GM19043 (cell line): ENCODE results near the gene AKAP13.
A peak's percentile ranks its signal among the peaks of the same experiment; 100 is the strongest.

Experiments
- ATAC-seq: cut with Tn5 transposase; IDR thresholded peaks from one replicate; pipeline ENCODE4 v1.9.1; 2021; ENCODE audit warnings: low read depth; ENCODE audit not compliant: unreplicated experiment

The AKAP13 gene

GRCh38 chr15:85607141-85607806 lies 226.9 kb downstream of the AKAP13 start:
- no peak for ATAC-seq

GRCh38 chr15:85607842-85608241 lies 227.4 kb downstream of the AKAP13 start:
- no peak for ATAC-seq

GRCh38 chr15:85609492-85609891 lies 229.1 kb downstream of the AKAP13 start:
- ATAC-seq: no peak

- no peak for ATAC-seq
Observed at GRCh38 chr15:85611361-85611760, 231.0 kb downstream of the AKAP13 start.

GRCh38 chr15:85614059-85614458 lies 233.7 kb downstream of the AKAP13 start:
- ATAC-seq: no peak

GRCh38 chr15:85615930-85616329 lies 235.5 kb downstream of the AKAP13 start:
- ATAC-seq: peak; percentile 48

GRCh38 chr15:85616549-85617110 lies 236.2 kb downstream of the AKAP13 start:
- no peak for ATAC-seq

GRCh38 chr15:85618228-85618505 lies 237.8 kb downstream of the AKAP13 start:
- no peak for ATAC-seq

- ATAC-seq: no peak
Observed at GRCh38 chr15:85618956-85619491, 238.6 kb downstream of the AKAP13 start.

GRCh38 chr15:85619992-85620689 lies 239.7 kb downstream of the AKAP13 start:
- no peak for ATAC-seq

- ATAC-seq: no peak
Observed at GRCh38 chr15:85620690-85621049, 240.3 kb downstream of the AKAP13 start.

- no peak for ATAC-seq
Observed at GRCh38 chr15:85621094-85621493, 240.7 kb downstream of the AKAP13 start.

GRCh38 chr15:85622221-85622831 lies 241.9 kb downstream of the AKAP13 start:
- no peak for ATAC-seq

- no peak for ATAC-seq
Observed at GRCh38 chr15:85623315-85624049, 243.1 kb downstream of the AKAP13 start.

GRCh38 chr15:85624291-85624801 lies 243.9 kb downstream of the AKAP13 start:
- ATAC-seq: no peak

GRCh38 chr15:85625166-85625830 lies 244.9 kb downstream of the AKAP13 start:
- ATAC-seq: no peak

- peak; percentile 89 for ATAC-seq
Observed at GRCh38 chr15:85625856-85626255, 245.5 kb downstream of the AKAP13 start.

- ATAC-seq: no peak
Observed at GRCh38 chr15:85627213-85627935, 247.0 kb downstream of the AKAP13 start.

GRCh38 chr15:85630311-85630710 lies 249.9 kb downstream of the AKAP13 start:
- no peak for ATAC-seq
